GM10847 (cell line): ENCODE data around the gene SMARCA4.

ENCODE experiments used
- POLR2A ChIP-seq: IDR thresholded peaks from 2 replicates; pipeline ENCODE4 v1.6.1; 2011; ENCODE audit not compliant: insufficient read length; ENCODE audit errors: extremely low read depth

Gene SMARCA4

GRCh38 chr19:11054200-11054599, 93.4 kb downstream of the SMARCA4 start:
- TF ChIP-seq POLR2A = no peak

GRCh38 chr19:11054628-11055027, 93.8 kb downstream of the SMARCA4 start:
- no peak for TF ChIP-seq POLR2A

- no peak for TF ChIP-seq POLR2A
Observed at GRCh38 chr19:11058246-11059030, 97.6 kb downstream of the SMARCA4 start.

GRCh38 chr19:11059511-11060358, 98.9 kb downstream of the SMARCA4 start:
- TF ChIP-seq POLR2A = no peak

GRCh38 chr19:11061952-11062351, 101.1 kb downstream of the SMARCA4 start:
- TF ChIP-seq POLR2A = no peak

- no peak for TF ChIP-seq POLR2A
Observed at GRCh38 chr19:11063434-11063833, 102.6 kb downstream of the SMARCA4 start.

GRCh38 chr19:11064831-11065303, 104.0 kb downstream of the SMARCA4 start:
- no peak for TF ChIP-seq POLR2A

- no peak for TF ChIP-seq POLR2A
Observed at GRCh38 chr19:11066326-11066725, 105.5 kb downstream of the SMARCA4 start.

- no peak for TF ChIP-seq POLR2A
Observed at GRCh38 chr19:11067356-11068113, 106.7 kb downstream of the SMARCA4 start.

- TF ChIP-seq POLR2A = no peak
Observed at GRCh38 chr19:11069561-11069960, 108.7 kb downstream of the SMARCA4 start.

GRCh38 chr19:11070123-11070522, 109.3 kb downstream of the SMARCA4 start:
- no peak for TF ChIP-seq POLR2A

GRCh38 chr19:11073568-11073967, 112.7 kb downstream of the SMARCA4 start:
- TF ChIP-seq POLR2A = no peak

GRCh38 chr19:11078893-11079292, 118.1 kb downstream of the SMARCA4 start:
- TF ChIP-seq POLR2A = no peak

- no peak for TF ChIP-seq POLR2A
Observed at GRCh38 chr19:11079999-11080398, 119.2 kb downstream of the SMARCA4 start.

- no peak for TF ChIP-seq POLR2A
Observed at GRCh38 chr19:11087870-11088505, 127.2 kb downstream of the SMARCA4 start.
